ENCODE results near the gene LINGO3. TPM values are rescaled to one million over a fixed set of nuclear protein-coding genes. Genes with fewer than 3 reads are reported as not detected.

The LINGO3 gene
- total and polyA plus RNA-seq, 2 of the 8 experiments (the other 6 are each of a cell fraction or from before 2014, with no cell fraction given) = 0.59 TPM; not detected in 1

- H3K23ac ChIP-seq (ENCODE audit: insufficient read length) = no peak overlapping the region
- 7% methylated on average over 16 of the region's 19 CpGs; no CpG with 5 or more reads in 1 of the 2 experiments for WGBS, 2 experiments (ENCODE audit: extremely low coverage in 1 of 2, insufficient coverage in 1 of 2, insufficient read length in 1 of 2, insufficient replicate concordance in 2 of 2, low coverage in 1 of 2, low lambda C conversion rate in 2 of 2, missing lambda C conversion rate in 1 of 2)
- no peaks in the 10 kb centered on the region for H3K79me1 ChIP-seq (ENCODE audit: low read depth, low read length)
- H4K20me1 ChIP-seq (replicated peaks in 1 of 2; ENCODE audit: control insufficient read depth in 1 of 2, insufficient read depth in 2 of 2, low read length in 2 of 2) = peaks cover 17 to 21% of the 10 kb centered on the region in 2 experiments
- no peak overlapping the region for H2BK12ac ChIP-seq (ENCODE audit: low read depth, low read length)
- CTCF ChIA-PET (ENCODE audit: partially characterized antibody) = no interaction called here
- peaks cover 5% of the 10 kb centered on the region; the same call in 1 of the 2 replicates for H3K23me2 ChIP-seq (ENCODE audit: low read depth, low read length)
- H3K9ac ChIP-seq (replicated peaks in 1 of 4; ENCODE audit: extremely low read depth in 1 of 4, low read depth in 3 of 4, low read length in 3 of 4) = peak overlapping the region in 1 of 4 experiments; percentile 72; a peak in 3 of 7 replicates
- H3K4me2 ChIP-seq (ENCODE audit: insufficient read depth in 1 of 2, low read depth in 2 of 2, low read length in 2 of 2) = peak overlapping the region; percentile 38 to 63; a peak in 2 of 4 replicates
- no peak overlapping the region for H3K27ac ChIP-seq (ENCODE audit: low read depth, low read length)
- DNase-seq (ENCODE audit: low read depth in 1 of 2, low spot score in 2 of 2) (no peak), FAIRE-seq (no peak)
- no peak overlapping the region for H4K5ac ChIP-seq (ENCODE audit: insufficient read length, low read depth, low read length)
- peaks cover 0 to 20% (median 7%) of the 10 kb centered on the region in 4 experiments; a peak in 5 of 7 replicates for H3K4me1 ChIP-seq (replicated peaks in 1 of 4; ENCODE audit: control insufficient read depth in 3 of 4, insufficient read depth in 4 of 4, low read length in 3 of 4)
- no peak overlapping the region; the same call in 1 of the 2 replicates for H4K8ac ChIP-seq (ENCODE audit: extremely low read depth, insufficient read depth, low read length)
- peak overlapping the region; percentile 68 to 100 (median 94) for H3K4me3 ChIP-seq (ENCODE audit: extremely low read depth in 1 of 4, insufficient read depth in 2 of 4, low read depth in 3 of 4, low read length in 4 of 4)
- no peak overlapping the region for H3K4ac ChIP-seq (replicated peaks; ENCODE audit: insufficient read length, low read depth, low read length)
- no peak overlapping the region for H2AK5ac ChIP-seq (ENCODE audit: low read depth, low read length)
- peak overlapping the region; percentile 94 for H2BK120ac ChIP-seq (replicated peaks; ENCODE audit: low read depth, low read length)
- peaks cover 20 to 34% of the 10 kb centered on the region in 2 experiments; a peak in 3 of 4 replicates for H3K79me2 ChIP-seq (ENCODE audit: control insufficient read depth in 1 of 2, insufficient read depth in 2 of 2, low read length in 2 of 2)
- no peak overlapping the region for H2BK20ac ChIP-seq (ENCODE audit: low read length)
- no peak overlapping the region for H4K91ac ChIP-seq (replicated peaks; ENCODE audit: insufficient read length, low read length)
- no peak overlapping the region for H3K56ac ChIP-seq (replicated peaks; ENCODE audit: insufficient read length, low read depth, low read length)
- H2BK15ac ChIP-seq (ENCODE audit: low read length) = no peak overlapping the region
- H2AFZ ChIP-seq (ENCODE audit: low read length) = no peak overlapping the region
- H3K9me3 ChIP-seq (ENCODE audit: insufficient read depth in 2 of 2, low read depth in 1 of 2, low read length in 1 of 2) = no peaks in the 10 kb centered on the region
- H3K27me3 ChIP-seq (replicated peaks in 1 of 4; ENCODE audit: control insufficient read depth in 3 of 4, extremely low read depth in 1 of 4, insufficient read depth in 3 of 4, low read length in 3 of 4) = no peaks in the 10 kb centered on the region
- H3K18ac ChIP-seq (ENCODE audit: extremely low read depth, low read length) = peak overlapping the region; percentile 87
- POLR2A ChIA-PET (ENCODE audit: partially characterized antibody) = interaction anchor here (1.4 to 23.4 kb wide), 6 partner anchors 14 to 85 kb away, joined by 6 to 330 read pairs (median 16); partner anchors contain the start of genes AMH, JSRP1 and SF3A2
- peak overlapping the region; percentile 71; the same call in 1 of the 2 replicates for H2BK5ac ChIP-seq (ENCODE audit: low read depth, low read length)
- no peak overlapping the region for H3K14ac ChIP-seq (ENCODE audit: insufficient read length)
- H3K36me3 ChIP-seq (ENCODE audit: control insufficient read depth in 2 of 4, insufficient read depth in 4 of 4, low read length in 3 of 4) = peaks cover 3 to 23% (median 9%) of the 10 kb centered on the region in 4 experiments; a peak in 5 of 8 replicates
- TF ChIP-seq PHF8 (conservative IDR thresholded peaks at IDR 0.05; ENCODE audit: low read depth, low read length) = no peak
- TF ChIP-seq EGR1 (IDR thresholded peaks at IDR 0.05; ENCODE audit: borderline replicate concordance, low read depth, low read length) = peak; percentile 89
- peak; percentile 13 for TF ChIP-seq ASH2L (IDR thresholded peaks at IDR 0.05; ENCODE audit: low read length)
- no peak for TF ChIP-seq RAD21 (IDR thresholded peaks at IDR 0.05 in 1 of 2, conservative IDR thresholded peaks at IDR 0.05 in 1 of 2; ENCODE audit: low read depth in 2 of 2, low read length in 2 of 2)
- no peak for TF ChIP-seq POLR2A (IDR thresholded peaks at IDR 0.05; ENCODE audit: control extremely low read depth in 1 of 2, low read depth in 2 of 2, low read length in 2 of 2)
- no peak for TF ChIP-seq MAFK (IDR thresholded peaks at IDR 0.05; ENCODE audit: low read depth, low read length)
- TF ChIP-seq KDM4A (IDR thresholded peaks at IDR 0.05; ENCODE audit: low read depth, low read length, severe bottlenecking) = peak; percentile 60
- TF ChIP-seq MAX (IDR thresholded peaks at IDR 0.05) = no peak
- no peak for TF ChIP-seq TBP (IDR thresholded peaks at IDR 0.05; ENCODE audit: low read depth, low read length)
- no peak for TF ChIP-seq HDAC2 (IDR thresholded peaks at IDR 0.05; ENCODE audit: borderline replicate concordance in 1 of 2, low read depth in 2 of 2, low read length in 2 of 2)
- no peak for TF ChIP-seq SP2 (IDR thresholded peaks at IDR 0.05; ENCODE audit: low read length)
- no peak for TF ChIP-seq BRCA1 (IDR thresholded peaks at IDR 0.05; ENCODE audit: low read depth, low read length)
- no peak for TF ChIP-seq KDM1A (IDR thresholded peaks at IDR 0.05; ENCODE audit: borderline replicate concordance, low read length)
- no peak for TF ChIP-seq TEAD4 (IDR thresholded peaks at IDR 0.05; ENCODE audit: low read depth, low read length)
These were observed 39.1 kb downstream of the LINGO3 start for GRCh38 chr19:2268861-2269243.
